ENCODE measurements around the gene GIGYF2.
"Not testable (repeated sequence)": the region's sequence is repeated elsewhere in the genome, so short reads cannot be mapped to it uniquely, and the experiment has no call there.

GIGYF2 gene, protein sequence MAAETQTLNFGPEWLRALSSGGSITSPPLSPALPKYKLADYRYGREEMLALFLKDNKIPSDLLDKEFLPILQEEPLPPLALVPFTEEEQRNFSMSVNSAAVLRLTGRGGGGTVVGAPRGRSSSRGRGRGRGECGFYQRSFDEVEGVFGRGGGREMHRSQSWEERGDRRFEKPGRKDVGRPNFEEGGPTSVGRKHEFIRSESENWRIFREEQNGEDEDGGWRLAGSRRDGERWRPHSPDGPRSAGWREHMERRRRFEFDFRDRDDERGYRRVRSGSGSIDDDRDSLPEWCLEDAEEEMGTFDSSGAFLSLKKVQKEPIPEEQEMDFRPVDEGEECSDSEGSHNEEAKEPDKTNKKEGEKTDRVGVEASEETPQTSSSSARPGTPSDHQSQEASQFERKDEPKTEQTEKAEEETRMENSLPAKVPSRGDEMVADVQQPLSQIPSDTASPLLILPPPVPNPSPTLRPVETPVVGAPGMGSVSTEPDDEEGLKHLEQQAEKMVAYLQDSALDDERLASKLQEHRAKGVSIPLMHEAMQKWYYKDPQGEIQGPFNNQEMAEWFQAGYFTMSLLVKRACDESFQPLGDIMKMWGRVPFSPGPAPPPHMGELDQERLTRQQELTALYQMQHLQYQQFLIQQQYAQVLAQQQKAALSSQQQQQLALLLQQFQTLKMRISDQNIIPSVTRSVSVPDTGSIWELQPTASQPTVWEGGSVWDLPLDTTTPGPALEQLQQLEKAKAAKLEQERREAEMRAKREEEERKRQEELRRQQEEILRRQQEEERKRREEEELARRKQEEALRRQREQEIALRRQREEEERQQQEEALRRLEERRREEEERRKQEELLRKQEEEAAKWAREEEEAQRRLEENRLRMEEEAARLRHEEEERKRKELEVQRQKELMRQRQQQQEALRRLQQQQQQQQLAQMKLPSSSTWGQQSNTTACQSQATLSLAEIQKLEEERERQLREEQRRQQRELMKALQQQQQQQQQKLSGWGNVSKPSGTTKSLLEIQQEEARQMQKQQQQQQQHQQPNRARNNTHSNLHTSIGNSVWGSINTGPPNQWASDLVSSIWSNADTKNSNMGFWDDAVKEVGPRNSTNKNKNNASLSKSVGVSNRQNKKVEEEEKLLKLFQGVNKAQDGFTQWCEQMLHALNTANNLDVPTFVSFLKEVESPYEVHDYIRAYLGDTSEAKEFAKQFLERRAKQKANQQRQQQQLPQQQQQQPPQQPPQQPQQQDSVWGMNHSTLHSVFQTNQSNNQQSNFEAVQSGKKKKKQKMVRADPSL (N-terminal part only)

DNA sequence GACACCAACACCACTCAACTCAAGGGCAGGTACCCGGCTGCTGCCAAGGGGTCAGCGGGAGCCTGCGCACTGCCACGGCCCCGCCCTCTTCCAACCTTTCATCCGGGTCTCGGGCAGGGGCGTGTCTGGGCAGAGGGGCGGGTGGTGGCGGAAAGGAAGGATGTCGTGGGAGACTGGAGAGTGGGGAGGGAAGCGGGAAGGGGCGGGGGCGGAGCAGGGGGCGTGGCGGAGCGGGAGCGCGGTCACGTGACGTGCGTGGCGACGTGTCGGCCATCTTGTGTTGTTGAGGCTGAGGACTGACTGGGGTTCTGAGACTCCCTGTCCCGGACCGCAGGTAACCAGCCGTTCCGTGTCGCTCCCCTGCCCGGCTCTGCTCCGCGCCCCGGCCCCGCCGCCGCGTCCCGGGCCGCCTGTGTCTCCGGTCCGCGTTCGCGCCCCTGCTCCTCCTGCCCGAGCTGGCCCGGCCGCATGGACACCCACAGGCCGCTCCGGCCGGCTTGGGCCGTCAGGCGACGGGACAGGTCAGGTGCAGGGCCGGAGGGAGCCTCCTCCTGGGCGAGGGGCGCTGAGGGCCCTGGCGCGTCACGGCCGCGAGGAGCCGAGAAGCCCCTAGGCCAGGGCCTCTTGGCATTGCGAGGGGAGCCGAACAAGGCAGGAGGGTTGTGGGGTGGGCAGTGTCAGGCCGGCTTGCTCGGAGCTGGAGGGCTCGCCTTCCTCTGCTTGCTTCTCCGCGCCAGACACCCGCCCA is at the start of gene GIGYF2:
Gene GIGYF2, plus strand, starts transcription at position 273 of the 748 bp plus-strand sequence. CDS start 37,867 bp downstream, outside the sequence.
- DNase-seq (ENCODE audit: low read depth in 2 of 2), result peak; percentile 85 to 87

DNA sequence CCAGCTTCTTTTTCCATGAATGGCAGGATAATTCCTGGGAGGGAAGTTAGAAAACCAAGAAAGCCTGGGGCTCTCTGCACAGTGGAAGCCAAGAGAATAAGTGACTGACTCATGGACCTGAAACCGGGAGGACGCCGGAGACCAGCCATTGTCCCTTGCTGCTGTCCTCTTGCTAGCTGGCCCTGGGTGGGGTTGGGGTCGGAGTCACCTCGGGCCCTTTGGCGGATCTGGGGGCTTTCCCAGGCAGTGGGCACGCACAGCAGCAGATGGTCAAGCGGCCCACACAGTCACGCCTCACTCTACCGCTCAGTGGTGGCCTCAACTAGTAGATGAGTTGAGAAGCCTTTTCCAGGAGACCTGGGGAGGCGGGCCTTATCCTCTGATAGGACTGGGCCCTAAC is 48.1 kb upstream of the GIGYF2 start:
- no peak for DNase-seq (ENCODE audit: low read depth in 2 of 2)

DNA sequence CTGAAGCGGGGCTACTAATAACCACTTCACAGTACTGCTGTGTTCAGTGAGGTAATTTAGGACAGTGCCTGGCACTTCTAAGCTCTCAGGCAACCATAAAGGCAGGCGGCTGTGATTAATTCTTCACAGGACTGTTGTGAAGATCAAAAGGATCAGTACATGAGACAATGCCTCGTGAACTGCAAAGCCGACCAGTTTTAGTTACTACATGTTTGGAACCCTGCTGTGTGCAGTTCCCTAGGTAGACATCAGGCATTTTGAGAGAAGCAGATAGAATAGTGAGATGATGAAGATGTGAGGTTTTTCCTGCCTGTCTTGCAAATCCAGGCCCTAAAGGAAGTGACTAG is 44.7 kb upstream of the GIGYF2 start:
- no peak for DNase-seq (ENCODE audit: low read depth in 2 of 2)

DNA sequence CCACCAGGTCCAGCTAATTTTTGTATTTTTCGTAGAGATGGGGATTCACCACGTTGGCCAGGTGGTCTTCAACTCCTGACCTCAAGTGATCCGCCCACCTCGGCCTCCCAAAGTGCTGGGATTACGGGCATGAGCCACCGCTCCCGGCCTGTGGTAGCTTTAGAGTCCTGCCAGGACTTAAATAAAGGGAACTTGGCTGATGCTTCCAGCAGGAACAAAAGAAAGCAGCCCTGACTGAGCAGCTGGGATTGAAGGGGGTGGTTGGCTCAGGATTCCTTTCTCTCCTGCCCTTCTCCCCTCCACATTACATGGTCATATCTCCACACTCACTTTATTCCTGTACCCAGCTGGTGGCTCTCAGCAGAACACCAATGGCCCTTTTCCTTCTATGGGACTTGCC is 43.7 kb upstream of the GIGYF2 start:
- DNase-seq (ENCODE audit: low read depth in 2 of 2), result no peak

DNA sequence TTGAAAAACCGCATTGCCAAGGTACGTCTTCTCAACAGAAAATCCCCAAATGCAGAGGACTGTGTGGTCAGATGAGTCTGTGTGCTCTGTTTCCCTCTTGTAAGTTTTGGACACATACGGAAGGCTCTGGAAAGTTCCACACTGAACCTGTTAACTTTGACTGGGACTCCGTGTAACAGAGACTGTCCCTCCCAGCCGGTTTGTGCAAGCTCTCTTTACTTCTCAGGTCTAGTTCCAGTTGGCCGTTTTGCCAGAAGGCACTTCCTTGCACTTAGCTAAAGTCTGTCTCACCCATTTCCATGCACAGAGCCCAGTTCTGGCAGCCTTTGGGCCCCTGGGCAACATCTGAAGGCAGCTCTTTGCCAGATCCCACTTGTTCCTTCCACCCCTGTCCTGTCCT is 41.7 kb upstream of the GIGYF2 start:
- DNase-seq (ENCODE audit: low read depth in 2 of 2), result no peak

DNA sequence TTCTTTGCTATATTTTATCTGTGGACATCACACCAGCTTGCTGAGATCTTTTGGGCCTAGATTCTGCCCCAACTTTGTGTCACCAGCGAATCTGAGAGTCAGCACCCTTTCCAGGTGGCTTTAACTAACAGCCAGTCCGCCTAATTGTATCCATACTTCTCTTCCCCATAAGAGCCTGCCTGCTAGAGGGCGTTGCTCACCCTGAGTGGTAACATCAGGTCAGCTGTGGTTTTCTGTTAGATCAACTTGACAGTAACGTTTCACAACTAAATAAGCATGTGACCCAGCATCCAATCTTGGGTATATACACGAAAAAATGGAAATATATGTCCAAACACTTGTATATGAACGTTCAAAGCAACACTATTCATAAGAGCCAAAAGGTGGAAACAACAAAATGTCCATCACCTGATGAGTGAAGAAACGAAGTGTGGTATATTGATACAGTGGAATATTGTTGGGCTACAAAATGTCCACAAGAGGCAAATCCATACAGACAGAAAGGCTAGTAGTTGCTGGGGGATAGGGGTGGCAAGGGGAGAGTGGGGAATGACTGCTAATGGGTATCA is 38.8 kb upstream of the GIGYF2 start:
- no peak for DNase-seq (ENCODE audit: low read depth in 2 of 2)

DNA sequence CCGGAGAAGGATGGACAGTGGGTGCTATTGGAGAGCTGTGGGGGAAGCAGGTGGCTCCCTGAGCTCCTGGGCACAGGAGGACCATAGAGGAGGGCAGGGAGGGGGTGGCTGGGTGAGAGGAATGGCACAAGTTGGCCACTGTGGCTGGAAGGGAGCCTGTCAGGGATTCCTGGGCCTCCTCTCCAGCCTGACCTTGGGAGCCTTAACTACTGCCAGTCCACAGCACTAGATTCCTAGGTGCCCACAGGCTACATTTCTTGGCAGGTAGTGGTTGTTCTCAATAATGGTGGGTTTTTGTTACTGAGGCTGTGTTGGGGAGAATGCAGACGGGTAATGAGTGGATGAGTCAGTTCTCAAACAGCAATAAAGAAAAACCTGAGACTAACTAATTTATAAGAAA is 37.8 kb upstream of the GIGYF2 start:
- DNase-seq (ENCODE audit: low read depth in 2 of 2), result no peak

DNA sequence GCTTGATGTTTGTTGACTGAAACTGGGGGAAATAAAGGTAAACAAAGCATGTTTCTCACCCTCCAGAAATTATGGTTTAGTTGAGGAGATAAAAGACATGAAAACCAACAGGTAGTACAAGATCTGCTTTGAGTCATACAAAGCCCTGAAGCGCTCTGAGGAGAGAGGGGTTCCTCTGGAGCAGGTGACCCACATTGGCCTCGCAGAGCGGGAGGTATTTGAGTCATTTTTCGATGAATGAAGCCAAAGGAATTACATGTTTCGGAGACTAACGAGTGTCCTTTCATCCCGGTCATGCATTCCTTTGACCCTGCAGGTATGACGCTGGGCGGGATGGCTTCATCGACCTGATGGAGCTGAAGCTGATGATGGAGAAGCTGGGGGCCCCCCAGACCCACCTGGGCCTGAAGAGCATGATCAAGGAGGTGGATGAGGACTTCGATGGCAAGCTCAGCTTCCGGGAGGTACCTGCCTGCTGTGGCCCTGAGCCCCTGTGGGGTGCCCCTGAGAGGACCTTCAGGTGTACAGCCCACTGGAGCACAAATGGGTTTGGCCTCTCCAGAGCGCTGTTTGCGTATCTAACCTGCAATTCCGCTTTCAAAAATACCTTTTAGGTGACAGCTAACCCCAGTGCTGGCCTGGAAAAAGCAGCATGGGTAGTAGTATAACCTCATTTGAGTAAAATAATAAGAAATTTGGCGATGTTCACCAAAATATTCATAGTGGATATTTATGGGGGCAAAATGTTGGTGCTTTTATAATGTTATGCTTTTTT is 34.5 kb upstream of the GIGYF2 start:
- DNase-seq (ENCODE audit: low read depth in 2 of 2), result no peak

DNA sequence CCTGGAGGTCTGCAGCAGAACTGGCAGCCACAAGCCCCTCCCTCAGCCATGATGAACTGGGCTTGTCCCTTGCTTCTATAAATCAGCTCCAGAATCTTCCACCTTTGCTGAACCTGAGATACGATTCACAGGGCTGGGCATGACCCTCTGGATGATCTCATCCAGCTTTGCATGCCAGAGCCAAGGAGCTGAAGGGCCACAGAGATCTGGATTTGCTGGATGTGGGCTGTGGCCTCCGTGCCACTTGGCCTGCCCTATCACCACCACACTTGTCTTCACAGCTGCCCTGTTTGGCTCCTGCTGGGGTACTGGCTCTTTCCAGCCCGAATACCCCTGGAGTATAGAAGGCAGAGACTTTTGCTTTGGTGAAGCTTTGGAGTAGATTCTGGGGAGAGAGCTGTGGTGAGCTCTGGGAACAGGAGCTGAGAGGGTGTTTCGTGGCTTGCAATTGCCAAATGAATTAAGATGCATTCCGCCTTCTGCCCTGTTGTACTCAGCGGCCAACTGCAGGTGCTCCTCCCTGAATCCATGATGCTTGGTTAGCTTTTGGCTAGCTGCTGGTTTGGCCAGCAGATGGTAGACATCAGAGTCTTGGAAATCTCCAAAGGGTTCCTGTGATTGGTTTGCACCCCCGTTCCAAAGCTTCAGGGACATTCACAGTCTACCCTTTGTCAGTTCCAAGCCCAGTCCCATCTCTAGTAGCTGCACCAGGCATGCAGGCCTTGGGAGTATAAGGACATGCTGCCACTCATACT is 30.9 kb upstream of the GIGYF2 start:
- no peak for DNase-seq (ENCODE audit: low read depth in 2 of 2)

DNA sequence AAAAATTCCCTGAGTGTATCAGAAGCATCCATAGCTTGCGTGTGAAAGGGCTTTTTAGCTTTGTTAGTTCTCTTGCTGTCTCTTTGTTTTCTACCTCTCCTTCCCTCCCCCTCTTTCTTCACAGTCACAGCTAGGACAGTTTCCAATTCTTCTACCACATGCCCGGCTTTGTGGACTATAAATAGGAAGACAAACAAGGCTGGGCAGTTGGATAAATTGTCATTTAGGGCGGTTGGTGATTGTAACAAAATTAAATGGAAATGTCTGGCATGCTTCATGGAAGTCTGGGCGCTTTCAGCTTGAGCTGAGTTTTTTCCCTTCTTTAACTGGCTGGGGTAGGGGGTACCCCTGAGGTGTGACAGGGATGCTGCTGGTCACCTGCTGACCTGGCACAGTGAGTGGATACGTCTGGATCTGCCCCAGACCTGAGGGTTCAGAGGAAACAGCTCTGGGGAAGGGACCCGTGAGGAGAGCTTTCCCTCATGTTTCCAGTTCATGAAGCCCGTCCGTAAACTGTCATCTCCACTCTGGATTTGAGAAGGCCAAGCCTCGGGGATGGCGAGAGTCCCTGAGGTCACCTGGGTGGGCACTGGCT is 29.0 kb upstream of the GIGYF2 start:
- DNase-seq (ENCODE audit: low read depth in 2 of 2), result no peak

DNA sequence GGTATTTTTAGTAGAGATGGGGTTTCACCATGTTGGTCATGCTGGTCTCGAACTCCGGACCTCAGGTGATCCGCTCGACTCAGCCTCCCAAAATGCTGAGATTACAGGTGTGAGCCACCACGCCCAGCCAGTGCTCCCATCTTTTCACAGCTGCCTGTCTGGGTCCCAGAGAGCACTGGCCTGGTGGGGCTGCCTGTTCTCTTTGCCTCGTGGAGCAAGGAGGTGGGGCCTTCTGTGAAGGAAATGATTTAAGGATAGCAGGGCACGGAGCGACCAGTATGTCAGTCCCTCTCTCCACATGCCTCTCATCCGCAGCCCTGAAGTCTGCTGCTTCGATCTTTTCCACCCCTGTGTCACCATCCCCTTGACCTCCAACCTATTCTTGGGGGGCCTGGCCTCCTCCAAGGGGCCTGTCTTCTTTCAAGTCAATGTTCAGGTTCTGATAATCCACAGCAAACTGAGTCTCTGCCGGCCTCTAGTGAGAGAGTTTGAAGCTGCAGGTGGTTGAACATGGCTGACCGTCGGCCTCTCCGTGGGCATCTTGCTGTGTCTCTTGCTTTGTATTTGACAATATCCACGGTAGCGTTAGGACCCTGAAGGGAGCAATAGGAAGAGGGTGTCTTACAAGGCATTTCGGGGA is 28.2 kb upstream of the GIGYF2 start:
- no peak for DNase-seq (ENCODE audit: low read depth in 2 of 2)

DNA sequence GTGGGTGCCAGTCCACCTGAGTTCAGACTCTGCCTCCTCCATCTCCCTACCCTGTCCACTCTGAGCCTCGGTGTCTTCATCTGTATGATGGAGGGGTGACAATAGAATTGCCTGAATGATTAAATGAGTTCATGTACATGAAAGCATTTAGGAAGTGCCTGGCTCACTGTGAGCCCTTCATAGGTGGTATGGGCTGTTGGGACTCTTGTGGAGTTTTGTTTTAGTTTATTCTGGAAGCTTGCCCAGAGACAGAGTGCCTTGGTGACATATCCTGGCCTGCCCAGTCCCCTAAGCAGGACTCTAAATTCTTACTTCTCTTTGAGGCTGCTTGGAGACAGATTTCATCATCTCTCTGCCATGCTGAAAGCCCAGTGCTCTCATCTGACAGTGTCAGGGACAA is 24.5 kb upstream of the GIGYF2 start:
- DNase-seq (ENCODE audit: low read depth in 2 of 2), result no peak

DNA sequence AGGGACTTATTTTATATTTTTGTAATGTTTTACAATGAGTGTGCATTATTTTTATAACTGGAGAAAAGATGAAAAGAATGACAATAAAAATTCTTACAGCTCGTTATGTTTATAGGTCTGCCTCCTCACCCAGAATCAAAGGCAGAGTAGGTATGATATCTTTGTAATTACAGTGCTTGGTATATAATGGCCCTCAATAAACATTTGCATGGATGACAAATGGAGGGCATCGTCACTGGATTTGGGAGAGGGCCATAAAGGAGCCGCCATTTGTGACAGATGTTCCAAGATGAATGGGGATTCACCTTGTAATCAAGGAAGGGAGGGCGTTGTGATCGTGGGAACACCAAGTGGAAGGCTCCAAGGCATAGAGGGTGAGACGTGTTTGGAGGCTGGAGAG is 22.6 kb upstream of the GIGYF2 start:
- no peak for DNase-seq (ENCODE audit: low read depth in 2 of 2)

DNA sequence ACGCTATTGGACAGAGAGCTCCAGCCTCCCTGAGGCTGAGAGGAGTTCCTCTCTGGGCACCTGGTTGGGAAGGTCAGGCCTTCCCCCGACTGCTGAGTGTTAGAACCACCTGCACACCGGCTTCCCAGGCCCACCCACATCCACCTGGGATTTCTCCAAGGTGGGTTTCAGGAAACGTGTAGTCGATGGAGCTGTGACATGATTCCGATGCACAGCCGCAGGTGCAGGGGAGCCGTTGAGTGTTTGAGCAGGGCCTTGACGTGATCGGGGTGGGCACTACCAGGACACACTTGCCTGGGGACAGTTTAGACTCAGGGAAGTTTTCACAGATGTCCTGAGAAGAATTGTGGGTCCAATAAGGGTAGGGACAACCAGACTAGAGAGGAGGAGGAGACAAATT is 21.8 kb upstream of the GIGYF2 start:
- no peak for DNase-seq (ENCODE audit: low read depth in 2 of 2)

DNA sequence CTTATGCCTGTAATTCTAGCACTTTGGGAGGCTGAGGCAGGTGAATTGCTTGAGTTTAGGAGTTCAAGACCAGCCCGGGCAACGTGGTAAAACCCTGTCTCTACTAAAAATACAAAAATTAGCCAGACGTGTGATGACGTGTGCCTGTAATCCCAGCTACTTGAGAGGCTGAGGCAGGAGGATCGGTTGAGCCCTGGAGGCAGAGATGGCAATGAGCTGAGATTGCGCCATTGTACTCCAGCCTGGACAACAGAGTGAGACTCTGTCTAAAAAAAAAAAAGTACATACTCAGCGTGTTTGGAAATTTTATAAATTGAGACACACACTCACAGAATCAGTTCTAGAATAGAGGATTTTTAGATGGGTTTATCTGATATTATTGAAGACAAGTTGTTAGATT is 17.1 kb upstream of the GIGYF2 start:
- no peak for DNase-seq (ENCODE audit: low read depth in 2 of 2)

DNA sequence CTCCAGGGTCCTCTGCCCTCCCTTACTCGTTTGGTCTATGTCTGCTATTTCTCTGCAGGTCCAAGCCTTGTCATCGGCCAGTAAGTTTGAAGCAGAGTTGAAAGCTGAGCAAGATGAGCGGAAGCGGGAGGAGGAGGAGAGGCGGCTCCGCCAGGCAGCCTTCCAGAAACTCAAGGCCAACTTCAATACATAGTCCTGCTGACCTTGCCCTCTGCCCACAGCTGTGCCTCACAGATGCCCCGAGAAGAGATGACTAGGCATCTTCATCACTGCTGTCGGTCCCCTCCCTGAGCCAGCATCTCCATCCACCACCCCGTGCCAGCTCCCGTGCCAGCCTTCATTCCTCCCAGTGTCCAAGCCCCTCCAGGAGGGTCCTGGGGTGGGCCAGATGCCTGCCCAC is 15.6 kb upstream of the GIGYF2 start:
- DNase-seq (ENCODE audit: low read depth in 2 of 2), result no peak

DNA sequence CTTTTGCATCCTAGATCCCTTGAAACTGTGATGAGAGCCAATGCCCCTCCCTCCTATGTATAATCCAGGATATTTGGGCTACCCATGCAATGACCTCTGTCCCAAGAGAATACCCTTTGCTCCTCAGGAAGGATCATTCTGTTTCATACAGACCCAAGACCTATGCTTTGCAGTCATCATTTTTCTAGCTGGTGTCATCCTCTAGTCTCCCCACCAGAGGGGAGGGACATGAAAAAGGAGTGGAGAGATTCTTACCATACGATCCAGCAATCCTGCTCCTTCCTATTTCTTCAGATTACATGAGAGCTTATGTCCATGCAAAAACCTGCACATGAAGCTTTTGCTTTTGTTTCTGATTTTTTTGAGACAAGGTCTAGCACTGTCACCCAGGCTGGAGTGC is 13.8 kb upstream of the GIGYF2 start:
- no peak for DNase-seq (ENCODE audit: low read depth in 2 of 2)

DNA sequence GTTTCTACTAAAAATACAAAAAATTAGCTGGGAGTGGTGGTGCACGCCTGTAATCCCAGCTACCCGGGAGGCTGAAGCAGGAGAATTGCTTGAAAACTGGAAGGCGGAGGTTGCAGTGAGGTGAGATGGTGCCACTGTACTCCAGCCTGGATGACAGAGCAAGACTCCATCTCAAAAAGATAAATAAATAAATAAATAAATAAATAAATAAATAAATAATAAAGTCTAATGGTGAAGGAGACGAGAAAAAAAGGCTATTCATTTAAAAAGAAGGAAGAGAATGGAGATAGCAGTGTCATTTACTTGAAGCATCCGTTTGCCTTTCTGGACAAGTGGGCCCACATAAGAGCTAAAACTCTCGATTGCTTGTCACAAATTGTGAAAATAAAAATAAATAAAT is 11.7 kb upstream of the GIGYF2 start:
- DNase-seq (ENCODE audit: low read depth in 2 of 2), result not testable (repeated sequence)

Data from activated CD8-positive, alpha-beta memory T cell treated with anti-CD3 and anti-CD28 coated beads for 4 hours (primary cell).